ENCODE results near the gene CEP68.
"Not testable (repeated sequence)": the region's sequence is repeated elsewhere in the genome, so short reads cannot be mapped to it uniquely, and the experiment has no call there.

The CEP68 gene

DNA sequence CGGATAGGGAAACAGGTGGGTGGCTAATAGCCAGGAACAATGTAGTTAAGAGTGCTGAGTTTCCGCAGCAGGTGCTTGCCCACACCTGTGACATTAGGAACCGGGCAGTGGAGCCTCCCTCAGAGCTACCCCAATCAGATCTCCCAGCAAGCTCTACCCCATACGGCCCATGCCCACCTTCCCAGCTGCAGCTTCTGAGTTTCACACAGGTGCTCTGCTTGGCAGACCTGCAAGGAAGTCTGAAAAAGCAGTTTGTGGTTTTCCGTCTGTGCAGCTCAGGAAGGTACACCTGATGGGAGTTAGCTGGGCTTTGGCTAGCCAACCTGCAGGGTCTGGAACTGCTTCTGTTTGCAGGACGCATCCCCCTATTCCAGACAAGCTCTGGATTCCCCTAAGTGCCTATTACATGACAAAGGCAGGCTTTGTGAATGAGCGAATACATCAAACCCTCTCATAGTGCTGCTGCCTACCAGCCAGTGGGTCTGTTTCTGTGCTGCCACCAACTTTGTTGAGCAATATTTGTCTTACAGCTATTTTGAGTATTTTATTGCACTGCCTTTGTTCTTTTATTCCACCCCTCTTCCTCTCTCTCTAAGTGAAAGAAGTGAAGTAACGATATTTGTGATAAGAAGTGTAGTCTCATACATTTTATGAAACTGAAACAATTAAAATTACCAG, 24.7 kb upstream of the CEP68 start:
- peak; percentile 73 for DNase-seq (ENCODE audit: low spot score)

DNA sequence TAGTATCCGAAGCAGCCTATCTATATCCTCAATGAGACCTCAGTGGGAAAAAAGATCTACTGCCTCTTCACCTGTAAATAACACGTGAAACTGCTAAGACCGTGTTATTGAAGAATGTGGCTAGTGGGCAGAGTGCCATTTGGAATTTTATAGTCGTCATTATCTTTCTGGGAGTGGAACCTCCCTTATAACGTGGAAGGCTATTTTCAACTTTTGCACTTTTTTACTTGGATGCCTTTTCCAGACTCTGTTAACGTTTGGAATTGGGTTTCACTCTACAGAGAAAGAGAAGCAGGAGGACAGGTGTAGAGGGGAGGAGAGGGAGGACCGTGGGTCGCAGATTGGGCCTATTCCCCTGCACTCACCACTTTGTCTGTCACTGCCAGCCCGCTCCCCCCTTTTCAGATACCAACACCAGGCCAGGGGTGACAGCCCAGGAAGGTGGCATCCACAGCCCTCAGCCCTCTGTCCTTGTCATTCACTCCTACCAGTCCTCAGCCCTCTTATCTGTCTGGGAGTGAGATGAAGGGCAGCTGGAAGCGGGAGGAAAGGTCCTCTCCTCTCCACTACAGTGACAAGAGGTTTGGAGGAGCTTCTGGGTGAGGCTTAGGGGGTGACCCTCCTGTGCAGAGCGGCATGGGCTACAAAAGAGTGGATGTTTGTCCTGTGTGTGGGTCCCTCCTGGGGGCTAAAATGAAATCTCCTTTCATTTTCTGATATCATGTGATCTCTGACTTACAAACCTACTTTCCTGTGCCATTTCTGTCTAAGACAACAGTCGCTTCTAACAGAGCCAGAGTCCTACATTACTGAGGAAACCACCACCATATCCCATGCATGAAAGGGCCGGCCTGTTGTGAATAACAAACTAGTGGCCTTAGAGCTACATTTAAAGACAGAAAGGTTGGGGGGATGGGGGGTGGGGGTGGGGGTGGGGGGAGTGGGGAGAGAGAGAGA, 23.9 kb upstream of the CEP68 start:
- DNase-seq (ENCODE audit: low spot score): no peak

DNA sequence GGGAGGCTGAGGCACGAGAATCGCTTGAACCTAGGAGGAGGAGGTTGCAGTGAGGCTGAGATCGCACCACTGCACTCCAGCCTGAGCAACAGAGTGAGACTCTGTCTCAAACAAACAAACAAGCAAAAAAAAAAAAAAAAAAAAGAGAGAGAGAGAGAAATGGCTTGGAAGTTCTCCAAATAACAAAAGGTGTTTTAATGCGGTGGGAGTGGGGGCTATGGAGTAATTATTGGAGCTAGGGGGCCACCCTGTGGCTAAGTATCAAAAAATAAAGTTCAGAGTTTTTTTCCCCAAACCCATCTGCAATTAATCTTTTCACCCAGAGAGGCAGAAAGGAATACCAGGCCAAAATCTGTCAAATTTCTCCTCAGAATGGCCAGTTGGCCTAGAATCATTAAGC, 23.0 kb upstream of the CEP68 start:
- no peak for DNase-seq (ENCODE audit: low spot score)

DNA sequence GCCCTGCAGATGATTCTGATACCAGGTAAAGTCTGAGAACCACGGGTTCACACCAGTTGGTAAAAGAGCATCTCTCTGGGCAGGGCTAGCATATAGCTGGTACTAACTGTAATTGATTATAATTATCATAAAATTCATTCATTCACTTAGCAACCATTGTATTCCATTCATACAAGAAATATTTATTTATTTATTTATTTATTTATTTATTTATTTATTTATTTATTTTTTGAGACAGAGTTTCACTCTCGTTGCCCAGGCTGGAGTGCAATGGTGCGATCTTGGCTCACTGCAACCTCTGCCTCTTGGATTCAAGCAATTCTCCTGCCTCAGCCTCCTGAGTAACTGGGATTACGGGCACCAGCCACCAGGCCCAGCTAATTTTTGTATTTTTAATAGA, 22.5 kb upstream of the CEP68 start:
- not testable (repeated sequence) for DNase-seq (ENCODE audit: low spot score)

DNA sequence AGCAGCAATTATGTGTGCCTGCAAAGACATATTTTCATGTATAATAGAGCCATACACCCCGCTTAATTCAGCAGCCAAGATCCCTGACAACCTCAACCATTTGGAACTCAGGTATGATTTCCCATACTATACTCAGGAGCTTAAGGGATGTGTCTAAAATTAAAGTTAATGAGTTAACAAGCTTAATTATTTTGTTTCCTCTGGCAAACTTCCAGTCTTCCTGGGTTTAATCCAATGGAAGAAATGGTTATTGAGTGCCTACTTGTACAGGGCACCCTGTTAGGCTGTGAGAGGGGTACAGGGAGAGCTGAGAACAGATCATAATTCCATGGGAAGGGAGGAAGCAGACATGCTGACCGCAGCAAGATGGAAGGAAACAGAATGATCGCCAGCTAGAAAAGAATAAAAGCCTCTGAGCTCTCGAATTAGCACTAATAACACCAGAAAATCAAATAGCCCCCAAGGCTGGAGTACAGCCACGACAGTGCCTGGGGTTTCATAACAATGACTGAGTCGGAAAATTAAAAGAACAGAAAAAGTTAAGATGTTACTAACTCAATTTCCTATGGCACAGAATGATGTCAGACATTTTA, 20.8 kb upstream of the CEP68 start:
- no peak for DNase-seq (ENCODE audit: low spot score)

DNA sequence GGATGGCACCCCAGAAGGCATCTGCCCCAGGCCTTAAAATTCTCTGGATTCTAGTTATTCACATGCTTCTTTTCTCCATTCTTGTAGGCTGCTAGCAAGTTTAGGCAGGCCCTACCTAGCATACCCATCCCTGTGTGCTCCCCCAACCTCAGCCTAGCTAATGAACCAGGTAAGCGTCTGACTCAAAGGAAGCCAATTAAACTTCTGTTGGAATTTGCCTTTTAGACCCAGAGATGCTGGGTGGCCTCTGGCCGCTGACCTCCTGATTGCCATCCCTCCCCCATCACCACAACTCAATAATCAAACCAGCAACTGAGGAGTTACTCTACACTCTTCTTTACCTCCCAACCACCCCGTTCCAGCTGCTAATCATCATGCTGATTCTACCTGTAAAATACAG, 19.0 kb upstream of the CEP68 start:
- DNase-seq (ENCODE audit: low spot score): no peak

DNA sequence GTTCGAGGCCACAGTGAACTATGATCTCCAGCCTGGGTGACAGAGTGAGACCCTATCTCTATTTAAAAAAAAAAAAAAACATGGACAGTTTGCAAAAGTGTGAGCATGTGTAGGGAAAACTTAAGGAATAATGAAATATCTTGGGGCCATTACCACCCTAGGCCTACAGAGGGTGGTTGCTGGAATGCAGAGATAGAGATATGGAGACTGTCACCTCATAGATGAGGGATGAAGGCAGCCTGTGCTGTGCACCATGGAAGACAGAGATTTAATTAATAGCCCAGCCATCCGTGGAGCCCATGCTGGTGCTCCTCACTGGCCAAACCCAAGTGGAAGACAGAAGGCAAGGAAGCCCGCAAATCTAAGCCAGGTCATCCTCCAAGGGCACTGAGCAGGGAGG, 16.6 kb upstream of the CEP68 start:
- no peak for DNase-seq (ENCODE audit: low spot score)

DNA sequence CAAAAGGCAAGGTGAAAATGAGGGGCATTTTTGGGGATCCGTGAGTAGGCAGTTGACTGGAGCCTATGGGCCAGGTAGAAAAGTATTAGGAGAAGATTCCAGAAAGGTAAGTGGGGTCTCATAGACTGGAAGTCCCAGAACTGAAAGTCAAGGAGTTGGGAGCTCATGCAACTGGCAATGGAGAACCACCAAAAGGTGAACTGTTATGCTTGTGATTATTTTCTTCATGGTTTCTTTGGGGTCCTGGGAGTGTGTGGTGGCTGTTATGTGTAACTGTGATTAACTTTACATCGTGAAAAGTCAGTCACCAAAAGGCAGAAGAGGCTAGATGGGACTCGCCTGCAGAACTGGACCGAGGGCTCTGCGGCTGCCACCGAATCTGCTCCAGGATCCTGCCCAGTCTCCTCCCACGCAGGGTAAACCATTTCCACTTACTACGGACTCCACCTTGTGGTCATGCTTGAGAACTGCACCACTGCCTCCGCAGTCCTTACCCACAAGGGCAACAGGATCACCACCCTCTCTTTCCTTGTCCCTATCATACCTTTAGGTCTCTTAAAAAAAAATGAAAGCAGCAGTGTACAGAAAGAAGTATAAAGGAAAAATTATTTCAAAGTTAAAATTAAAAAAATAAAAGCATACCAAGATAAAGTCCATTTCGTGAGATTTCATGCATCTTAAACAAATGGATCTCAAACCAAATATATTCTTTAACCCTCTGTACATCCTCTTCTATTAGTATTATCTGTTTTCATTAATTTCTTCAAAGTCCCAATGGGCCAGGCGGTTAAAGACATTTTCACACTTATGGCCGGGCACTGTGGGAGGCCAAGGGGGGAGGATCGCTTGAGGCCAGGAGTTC, 15.6 kb upstream of the CEP68 start:
- DNase-seq (ENCODE audit: low spot score): peak; percentile 95

DNA sequence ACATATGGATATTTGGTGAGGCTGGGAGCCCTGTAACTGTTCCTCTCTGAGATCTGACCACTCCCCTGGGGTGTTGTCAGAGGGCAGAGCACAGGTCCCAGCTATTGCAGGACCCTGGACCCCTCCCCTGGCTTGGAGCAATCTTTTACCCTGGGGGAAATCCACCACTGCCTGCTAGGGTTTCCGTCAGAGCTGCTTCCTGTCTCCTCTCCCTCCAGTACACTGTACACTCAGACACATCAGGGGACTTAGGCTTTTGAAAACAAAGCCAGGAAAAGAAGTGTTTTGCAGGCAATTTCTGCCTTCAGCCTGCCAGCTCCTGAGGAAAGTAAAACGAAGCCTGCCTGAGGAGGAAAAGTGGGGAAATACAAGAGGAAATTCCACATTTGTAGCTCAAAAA, 13.2 kb upstream of the CEP68 start:
- no peak for DNase-seq (ENCODE audit: low spot score)

DNA sequence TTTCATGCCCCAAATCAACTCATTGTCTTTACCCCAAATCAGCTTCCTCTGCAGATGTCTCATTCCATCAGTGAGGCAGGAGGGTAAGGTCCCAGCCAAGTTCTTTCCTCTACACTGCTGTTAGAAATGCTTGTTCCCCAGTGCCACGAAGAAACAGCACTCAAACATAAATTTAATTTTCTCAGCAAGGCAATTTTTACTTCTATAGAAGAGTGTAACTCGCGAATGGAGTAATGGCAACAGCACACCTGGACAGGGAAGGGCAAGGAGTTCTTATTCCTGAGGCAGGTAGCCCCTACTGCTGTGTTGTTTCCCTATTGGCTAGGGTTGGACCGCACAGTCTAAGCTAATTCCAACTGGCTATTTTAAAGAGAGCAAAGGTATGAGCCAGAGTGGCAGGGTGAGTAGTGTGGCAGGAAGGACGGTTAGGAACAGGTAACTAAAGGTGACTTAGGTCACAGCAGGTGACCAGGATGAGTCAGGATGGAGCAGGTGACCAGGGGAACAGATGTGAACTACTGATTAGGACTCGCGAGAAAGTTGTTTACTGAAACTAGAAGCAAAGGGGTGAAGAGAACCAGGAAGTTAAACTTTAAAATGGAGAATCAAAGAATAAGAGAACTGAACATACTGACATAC, 12.0 kb upstream of the CEP68 start:
- DNase-seq (ENCODE audit: low spot score): no peak

DNA sequence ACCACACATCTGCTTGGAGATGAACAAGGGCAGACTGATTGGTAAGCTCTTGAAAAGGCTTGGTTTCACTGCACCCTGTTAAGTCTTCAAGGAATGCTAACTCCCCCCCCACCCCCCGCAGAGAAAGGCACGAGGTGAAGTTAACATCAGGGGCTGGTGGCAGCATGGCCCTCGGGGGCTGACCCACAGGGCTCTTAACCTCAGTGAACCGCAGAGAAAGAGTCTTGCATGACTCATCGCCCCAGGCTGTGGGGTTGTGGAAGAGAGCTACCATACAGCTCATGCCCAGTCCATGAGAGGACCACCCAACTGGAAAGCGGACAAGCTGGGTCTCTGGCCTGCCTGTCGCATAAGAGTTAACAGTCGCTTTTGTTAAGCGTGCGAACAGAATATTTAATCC, 10.6 kb upstream of the CEP68 start:
- no peak for DNase-seq (ENCODE audit: low spot score)

DNA sequence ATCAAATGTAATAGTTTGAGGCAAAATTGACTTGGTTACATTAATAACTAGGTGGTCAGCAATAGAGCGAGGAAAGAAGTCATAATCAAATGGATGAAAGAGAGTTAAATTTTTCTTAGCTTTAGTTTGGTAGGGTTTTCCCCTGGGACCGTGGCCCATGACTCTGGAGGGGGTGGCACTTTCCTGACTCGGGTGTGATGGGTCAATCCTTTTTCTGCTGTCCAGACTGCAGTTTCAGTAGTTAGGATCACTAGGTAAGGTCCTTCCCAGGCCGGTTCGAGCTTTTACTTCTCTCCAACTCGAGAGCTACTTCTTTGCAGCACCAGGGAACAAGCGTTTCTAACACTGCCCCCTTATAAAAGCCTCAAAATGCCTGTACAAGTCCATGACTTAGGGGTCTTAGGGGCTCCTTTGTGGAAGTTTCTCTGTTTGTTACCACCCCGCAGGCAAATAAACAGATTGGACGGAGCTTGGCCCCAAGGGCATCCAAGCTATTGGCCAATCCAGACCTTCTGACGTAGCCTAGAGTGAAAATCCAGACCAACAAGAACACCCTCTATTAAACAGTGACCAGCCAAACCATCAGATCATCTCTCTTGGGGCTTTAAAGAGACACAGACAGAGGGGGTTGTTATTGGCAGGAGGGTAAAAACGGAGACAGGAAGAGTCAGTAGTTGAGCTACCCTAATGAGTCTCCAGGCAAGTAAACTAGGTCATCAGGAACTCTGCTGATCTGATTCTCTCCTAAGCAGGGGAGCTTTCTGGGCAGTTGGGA, 9.4 kb upstream of the CEP68 start:
- DNase-seq (ENCODE audit: low spot score): no peak

DNA sequence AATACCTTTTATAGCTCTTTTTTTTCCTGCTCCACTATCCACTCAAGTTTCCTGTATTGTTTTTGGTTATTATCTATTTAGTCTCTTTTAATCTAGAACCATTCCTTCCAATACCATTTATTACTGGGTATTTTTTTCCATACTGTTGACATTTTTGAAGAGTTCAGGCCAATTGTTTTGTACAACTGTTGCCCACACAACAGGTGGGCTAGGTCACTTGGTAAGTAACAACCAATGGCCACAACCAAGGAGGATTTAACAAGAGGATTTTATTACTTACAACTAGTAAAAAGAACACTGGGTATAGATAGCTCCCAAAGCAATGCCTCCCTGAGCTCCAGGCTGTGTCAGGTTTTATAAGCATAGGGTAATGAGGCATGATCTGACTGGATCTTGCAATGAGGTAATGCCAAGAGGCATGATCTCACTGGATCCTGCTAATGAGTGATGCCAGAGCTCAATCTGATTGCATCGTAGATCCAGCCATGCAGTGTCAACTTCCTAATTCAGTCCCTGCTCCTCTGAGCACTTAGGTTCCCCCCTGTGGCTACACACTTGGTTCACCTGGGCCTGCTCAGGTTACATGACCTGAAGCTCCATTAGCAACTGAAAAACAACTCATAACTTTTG, 7.1 kb upstream of the CEP68 start:
- DNase-seq (ENCODE audit: low spot score): no peak

DNA sequence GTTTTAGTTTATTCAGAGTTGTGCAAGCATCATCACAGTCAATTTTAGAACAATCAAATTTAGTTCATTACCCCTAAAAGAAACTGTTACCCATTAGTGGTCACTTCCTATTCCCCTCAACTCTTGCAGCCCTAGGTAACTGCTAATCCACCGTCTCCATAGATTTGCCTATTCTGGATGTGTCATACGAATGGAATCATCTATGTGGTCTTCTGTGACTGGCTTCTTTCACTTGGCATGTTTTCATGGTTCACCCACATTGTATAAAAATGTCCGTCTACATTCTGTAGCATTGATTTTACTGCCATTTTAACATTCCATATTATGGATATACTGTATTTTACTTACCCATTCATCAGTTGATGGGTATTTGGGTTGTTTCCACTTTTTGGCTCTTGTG, 5.3 kb upstream of the CEP68 start:
- no peak for DNase-seq (ENCODE audit: low spot score)

DNA sequence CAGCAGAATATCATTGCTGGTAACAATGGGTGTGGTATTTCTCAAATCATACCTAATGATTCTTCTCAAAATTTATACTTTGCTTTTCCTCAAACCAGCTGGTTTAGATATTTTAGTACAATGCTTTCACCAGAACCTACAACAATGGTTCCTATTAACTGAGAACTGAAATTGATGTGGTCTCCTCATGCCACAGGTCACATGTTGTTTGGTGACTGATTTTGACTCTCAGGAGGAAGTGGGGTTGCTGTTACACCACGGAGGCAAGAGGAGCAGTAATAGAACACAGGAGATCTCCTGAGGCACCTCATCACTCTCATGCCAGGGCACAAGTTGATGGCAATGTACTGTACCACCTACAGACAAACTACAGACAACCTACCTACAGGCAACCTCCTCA, 3.0 kb upstream of the CEP68 start:
- peak; percentile 65 for DNase-seq (ENCODE audit: low spot score)

DNA sequence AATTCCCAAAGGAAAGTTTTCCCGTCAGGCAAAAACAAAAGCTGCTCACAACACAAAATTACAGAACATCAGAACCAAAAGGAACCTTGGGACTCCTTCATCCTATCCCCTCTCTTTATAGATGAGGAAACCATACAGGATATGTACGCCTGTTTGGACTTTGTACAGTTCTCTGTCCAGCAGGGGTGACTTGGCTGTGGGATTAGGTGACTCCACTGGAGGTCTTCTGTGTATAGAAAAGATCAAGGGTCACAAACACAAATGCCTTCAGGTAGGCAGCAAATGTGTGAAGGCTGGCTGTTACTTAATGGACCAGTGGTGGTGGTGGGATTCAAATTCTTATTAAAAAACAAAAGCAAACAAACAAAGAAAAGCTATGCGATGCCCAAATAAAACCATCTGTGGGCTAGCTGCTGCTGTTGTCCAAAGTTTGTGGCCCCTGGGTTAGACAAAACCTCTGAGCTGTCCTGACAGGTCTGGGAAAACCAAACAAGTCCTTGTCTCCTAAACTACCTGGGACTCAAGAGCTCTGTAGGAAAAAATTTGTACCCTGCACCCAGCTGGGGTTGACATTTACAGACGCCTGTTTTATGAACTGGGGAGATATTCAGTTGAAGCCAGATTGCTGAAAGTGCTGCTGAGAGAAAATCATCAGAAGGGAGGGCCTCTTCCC, 1.3 kb upstream of the CEP68 start:
- no peak for DNase-seq (ENCODE audit: low spot score)

DNA sequence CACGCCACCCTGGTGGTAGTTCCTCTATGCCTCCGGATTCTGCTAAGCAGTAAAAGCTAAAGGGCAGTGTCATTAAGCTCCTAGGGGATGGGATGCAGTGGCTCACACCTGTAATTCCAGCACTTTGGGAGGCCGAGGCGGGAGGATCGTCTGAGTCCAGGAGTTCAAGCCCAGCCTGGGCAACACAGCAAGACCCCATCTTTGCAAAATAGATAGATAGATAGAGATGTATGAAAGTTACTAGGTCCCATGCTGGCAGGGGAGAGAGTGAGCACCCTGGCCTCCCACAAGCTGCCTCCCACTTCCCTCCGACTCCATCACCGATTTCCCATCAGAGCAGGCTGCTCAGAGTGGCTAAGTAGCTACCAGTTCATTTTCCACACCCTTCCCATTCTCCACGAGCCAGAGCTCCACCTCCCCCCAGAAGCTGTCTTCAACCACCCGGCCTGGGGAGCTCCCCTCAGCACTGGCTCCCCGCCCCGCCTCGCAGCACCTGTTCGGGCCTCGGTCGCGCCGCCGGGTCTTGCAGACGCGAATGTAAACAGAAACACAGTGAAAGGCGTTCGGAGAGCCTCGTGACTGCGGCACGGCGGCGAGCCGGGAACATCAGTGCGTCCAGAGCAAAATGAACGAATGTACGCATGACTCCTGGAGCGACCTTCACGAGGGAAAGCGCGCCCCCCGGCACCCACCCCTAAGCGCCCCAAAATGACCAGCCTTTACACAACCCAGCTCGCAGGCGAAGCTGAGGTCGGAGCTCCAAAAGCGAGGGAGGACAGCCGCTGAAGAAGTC, 598 bp upstream of the CEP68 start:
- DNase-seq (ENCODE audit: low spot score): no peak

DNA sequence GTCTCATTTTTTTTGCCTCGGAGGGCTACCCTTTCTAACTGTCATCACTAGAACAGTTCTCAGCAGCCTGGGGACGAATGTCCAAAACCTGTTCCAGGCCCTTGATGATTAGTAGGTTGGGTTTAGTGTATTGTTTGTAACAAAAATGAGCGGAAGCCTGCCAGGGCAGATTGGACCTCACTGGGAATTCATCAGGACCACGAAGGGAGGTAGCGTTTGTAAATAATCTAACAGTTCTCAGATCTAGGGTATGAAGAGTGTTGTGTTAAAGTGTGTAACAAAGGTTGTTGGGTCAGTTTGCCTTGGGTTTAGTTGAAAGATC, 799 bp downstream of the CEP68 start:
- no peak for DNase-seq (ENCODE audit: low spot score)

DNA sequence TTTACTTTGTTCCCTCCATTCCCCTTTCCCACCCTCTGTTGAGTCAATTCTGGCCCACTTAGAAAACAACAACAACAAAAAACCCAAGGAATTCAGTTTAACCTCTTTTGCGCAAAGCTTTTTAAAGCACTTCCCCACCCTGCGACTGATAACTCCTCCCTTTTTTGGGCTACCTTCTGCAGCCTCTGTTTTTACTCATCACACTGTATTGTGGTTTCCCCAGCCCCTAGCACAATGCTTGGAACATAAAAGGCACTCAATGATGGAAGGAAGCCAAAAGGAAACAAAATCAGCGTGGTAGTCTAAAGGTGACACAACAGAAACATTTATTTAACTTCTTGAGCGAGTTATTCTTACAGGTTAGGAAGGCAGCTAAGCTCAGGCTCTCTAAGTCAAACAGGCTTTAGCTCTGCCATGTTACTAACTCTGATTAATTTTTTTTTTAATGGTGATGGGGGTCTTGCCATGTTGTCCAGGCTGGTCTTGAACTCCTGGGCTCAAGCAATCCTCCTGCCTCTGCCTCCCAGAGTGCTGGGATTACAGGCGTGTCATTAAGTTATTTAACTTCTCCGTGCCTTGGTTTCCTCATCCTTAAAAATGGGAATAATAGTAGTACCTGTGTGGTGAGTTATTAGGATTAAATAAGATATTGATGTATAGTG, 1.3 kb downstream of the CEP68 start:
- DNase-seq (ENCODE audit: low spot score): no peak
